Astrocyte (in vitro differentiated cells and primary cell): ENCODE measurements around the gene MOB3A. TPM values are rescaled to one million over a fixed set of nuclear protein-coding genes. Genes with fewer than 3 reads are reported as not detected.
A peak's percentile ranks its signal among the peaks of the same experiment; 100 is the strongest.

Experiments used
- DNase-seq: peaks from one replicate; pipeline ENCODE4 v3.0.0-alpha.2; 2010; ENCODE audit warnings: low read depth
- FAIRE-seq: peaks from 2 replicates; lab custom pipeline; 2011; peaks lifted over from hg19 to GRCh38; lab: Jason Lieb, UNC
- H2AFZ ChIP-seq: 2 replicates; pipeline ENCODE4 v1.6.0; 2012; ENCODE audit warnings: low read depth, low read length, inconsistent platforms
- H3K27ac ChIP-seq: 2 replicates; pipeline ENCODE4 v1.5.1; 2011; ENCODE audit warnings: low read depth, low read length, inconsistent platforms
- H3K27me3 ChIP-seq: 2 replicates; pipeline ENCODE4 v1.6.0; 2011; ENCODE audit warnings: low read length, inconsistent platforms; ENCODE audit not compliant: insufficient read depth
- H3K36me3 ChIP-seq: 2 replicates; pipeline ENCODE4 v1.5.1; 2011; ENCODE audit warnings: low read length, inconsistent platforms; ENCODE audit not compliant: insufficient read depth
- H3K4me1 ChIP-seq: 2 replicates; pipeline ENCODE4 v1.5.1; 2011; ENCODE audit warnings: low read length, inconsistent platforms; ENCODE audit not compliant: insufficient read depth
- H3K4me2 ChIP-seq: 2 replicates; pipeline ENCODE4 v1.6.0; 2012; ENCODE audit warnings: low read length, inconsistent platforms
- H3K4me3 ChIP-seq: 2 replicates; pipeline ENCODE4 v1.5.1; 2011; ENCODE audit warnings: low read depth, mild to moderate bottlenecking, low read length, inconsistent platforms; ENCODE audit not compliant: insufficient read depth
- H3K79me2 ChIP-seq: 2 replicates; pipeline ENCODE4 v1.6.0; 2012; ENCODE audit warnings: mild to moderate bottlenecking, low read length, inconsistent platforms; ENCODE audit not compliant: insufficient read depth
- H3K9ac ChIP-seq: 2 replicates; pipeline ENCODE4 v1.6.0; 2012; ENCODE audit warnings: mild to moderate bottlenecking, low read length, inconsistent platforms
- H3K9me3 ChIP-seq: 2 replicates; pipeline ENCODE4 v1.5.1; 2012; ENCODE audit warnings: low read depth, mild to moderate bottlenecking, low read length, inconsistent platforms; ENCODE audit not compliant: insufficient read depth
- H4K20me1 ChIP-seq: 2 replicates; pipeline ENCODE4 v1.6.0; 2012; ENCODE audit warnings: low read length, inconsistent platforms; ENCODE audit not compliant: insufficient read depth
- H3K27ac Mint-ChIP-seq: one replicate; pipeline ENCODE4 v1.8.0; 2021; ENCODE audit warnings: mild to moderate bottlenecking, mixed read lengths; ENCODE audit not compliant: unreplicated experiment
- H3K27me3 Mint-ChIP-seq: one replicate; pipeline ENCODE4 v1.8.0; 2021; ENCODE audit warnings: low read depth, mixed read lengths; ENCODE audit not compliant: unreplicated experiment
- H3K36me3 Mint-ChIP-seq: one replicate; pipeline ENCODE4 v1.8.0; 2021; ENCODE audit warnings: low read depth, mixed read lengths; ENCODE audit not compliant: unreplicated experiment
- H3K4me1 Mint-ChIP-seq: one replicate; pipeline ENCODE4 v1.8.0; 2021; ENCODE audit warnings: low read depth, mixed read lengths; ENCODE audit not compliant: unreplicated experiment
- H3K4me3 Mint-ChIP-seq: one replicate; pipeline ENCODE4 v1.8.0; 2021; ENCODE audit warnings: mild to moderate bottlenecking, moderate library complexity, mixed read lengths; ENCODE audit not compliant: unreplicated experiment
- H3K9me3 Mint-ChIP-seq: one replicate; pipeline ENCODE4 v1.8.0; 2021; ENCODE audit warnings: mild to moderate bottlenecking, mixed read lengths; ENCODE audit not compliant: unreplicated experiment
- CTCF ChIP-seq: IDR thresholded peaks from 2 replicates; pipeline ENCODE4 v1.5.1; 2011; ENCODE audit warnings: low read depth, mild to moderate bottlenecking, inconsistent platforms, low read length, moderate library complexity; ENCODE audit not compliant: insufficient read depth
- EZH2 ChIP-seq: IDR thresholded peaks from 2 replicates; pipeline ENCODE4 v1.6.1; 2012; ENCODE audit warnings: mild to moderate bottlenecking, low read length, inconsistent platforms; ENCODE audit not compliant: insufficient read depth
- total RNA-seq: library from RNA; stranded (reverse); gene quantifications from 2 replicates; pipeline ENCODE4 v1.2.1, GENCODE V29; 2021

MOB3A gene
- total RNA-seq, 1 donor from 2014 or later = 45.3 TPM

- Histone ChIP-seq H3K27me3 (no peaks in the 10 kb centered on the region), H3K27ac (no peak overlapping the region), H3K4me2 (no peak overlapping the region), H3K79me2 (peaks cover 54% of the 10 kb centered on the region), H3K36me3 (no peaks in the 10 kb centered on the region), H3K9ac (no peak overlapping the region), H3K9me3 (no peaks in the 10 kb centered on the region), H2AFZ (no peak overlapping the region), H3K4me3 (no peak overlapping the region), H4K20me1 (peaks cover 60% of the 10 kb centered on the region), H3K4me1 (peaks cover 38% of the 10 kb centered on the region)
- Mint-ChIP-seq H3K27ac (no peak overlapping the region), H3K4me3 (peak overlapping the region; percentile 27), H3K27me3 (no peaks in the 10 kb centered on the region), H3K36me3 (peaks cover 3% of the 10 kb centered on the region), H3K4me1 (peaks cover 12% of the 10 kb centered on the region), H3K9me3 (no peaks in the 10 kb centered on the region)
- DNase-seq = no peak
- TF ChIP-seq EZH2 = no peak
- FAIRE-seq = no peak
Observed at GRCh38 chr19:2044709-2045500, 51.2 kb downstream of the MOB3A start.

GRCh38 chr19:2043961-2044708 is 52.0 kb downstream of the MOB3A start:
- DNase-seq = no peak
- no peaks in the 10 kb centered on the region for H3K9me3 Mint-ChIP-seq
- H3K4me2 ChIP-seq = no peak overlapping the region
- H4K20me1 ChIP-seq = peaks cover 53% of the 10 kb centered on the region
- H3K9me3 ChIP-seq = no peaks in the 10 kb centered on the region
- TF ChIP-seq CTCF (no peak), EZH2 (no peak)
- H3K4me1 ChIP-seq = peaks cover 30% of the 10 kb centered on the region
- H3K27ac ChIP-seq = no peak overlapping the region
- peaks cover 46% of the 10 kb centered on the region for H3K79me2 ChIP-seq
- no peaks in the 10 kb centered on the region for H3K27me3 Mint-ChIP-seq
- no peak overlapping the region for H3K4me3 ChIP-seq
- no peak overlapping the region for H3K4me3 Mint-ChIP-seq
- no peak overlapping the region for H3K27ac Mint-ChIP-seq
- H3K27me3 ChIP-seq = no peaks in the 10 kb centered on the region
- peaks cover 12% of the 10 kb centered on the region for H3K4me1 Mint-ChIP-seq
- H3K9ac ChIP-seq = no peak overlapping the region
- H3K36me3 Mint-ChIP-seq = peaks cover 3% of the 10 kb centered on the region
- H3K36me3 ChIP-seq = no peaks in the 10 kb centered on the region
- FAIRE-seq = no peak
- no peak overlapping the region for H2AFZ ChIP-seq

GRCh38 chr19:2043251-2043641 is 52.9 kb downstream of the MOB3A start:
- Histone ChIP-seq H3K9me3 (no peaks in the 10 kb centered on the region), H2AFZ (no peak overlapping the region), H4K20me1 (peaks cover 44% of the 10 kb centered on the region), H3K36me3 (no peaks in the 10 kb centered on the region), H3K27me3 (no peaks in the 10 kb centered on the region), H3K9ac (no peak overlapping the region), H3K4me3 (no peak overlapping the region), H3K4me2 (no peak overlapping the region), H3K79me2 (peaks cover 37% of the 10 kb centered on the region), H3K27ac (no peak overlapping the region), H3K4me1 (peaks cover 27% of the 10 kb centered on the region)
- no peak for DNase-seq
- FAIRE-seq = no peak
- no peaks in the 10 kb centered on the region for H3K9me3 Mint-ChIP-seq
- H3K36me3 Mint-ChIP-seq = peaks cover 3% of the 10 kb centered on the region
- H3K27me3 Mint-ChIP-seq = no peaks in the 10 kb centered on the region
- H3K27ac Mint-ChIP-seq = no peak overlapping the region
- no peak overlapping the region for H3K4me3 Mint-ChIP-seq
- TF ChIP-seq CTCF = no peak
- no peak for TF ChIP-seq EZH2
- H3K4me1 Mint-ChIP-seq = peaks cover 12% of the 10 kb centered on the region
